Uterus (tissue), 4 donors: Measurements from ENCODE around the gene KIAA1549. TPM values are rescaled to one million over a fixed set of nuclear protein-coding genes. Genes with fewer than 3 reads are reported as not detected.

Source experiments
- DNase-seq, 2 donors: peaks; one replicate each; pipeline ENCODE4 v3.0.0-alpha.2; 2019 to 2020
- H3K27ac ChIP-seq, 2 donors: fragments of 200-600 bp; sonication (generic); 1 replicate in 1 of 2; 2 replicates in 1 of 2; pipeline ENCODE4 v1.5.1; 2016 to 2018
- H3K27me3 ChIP-seq, 2 donors: fragments of 200-600 bp; sonication (generic); one replicate each; pipeline ENCODE4 v1.5.1; 2018 to 2019; ENCODE audit warnings: control low read depth in 1 of 2
- H3K36me3 ChIP-seq, 2 donors: fragments of 200-600 bp; sonication (generic); one replicate each; pipeline ENCODE4 v1.5.1; 2019; ENCODE audit warnings: control low read depth in 1 of 2
- H3K4me1 ChIP-seq, 2 donors: fragments of 200-600 bp; sonication (generic); one replicate each; pipeline ENCODE4 v1.5.1; 2018 to 2019; ENCODE audit warnings: control low read depth in 1 of 2
- H3K4me3 ChIP-seq, 2 donors: fragments of 200-600 bp; sonication (generic); 1 replicate in 1 of 2; 2 replicates in 1 of 2; pipeline ENCODE4 v1.5.1; 2018 to 2019; ENCODE audit warnings: mild to moderate bottlenecking in 1 of 2
- H3K9me3 ChIP-seq, 2 donors: fragments of 200-600 bp; sonication (generic); one replicate each; pipeline ENCODE4 v1.5.1; 2019; ENCODE audit warnings: control low read depth in 1 of 2
- POLR2A ChIP-seq, 2 donors: fragments of 450-650 bp; IDR thresholded peaks; one replicate each; pipeline ENCODE4 v1.6.1; 2016; ENCODE audit warnings: antibody characterized with exemption in 2 of 2, mild to moderate bottlenecking in 1 of 2, moderate library complexity in 1 of 2
- intact Hi-C: fragments of 100-400 bp; cut with DNase I; formaldehyde crosslinking; loops from one replicate; pipeline ENCODE4 v1.15.1; 2023; ENCODE audit warnings: low total_unique reads
- total RNA-seq, 4 donors: library from RNA; depleted of rRNA in 3 of 4; stranded (reverse); fragments of >200 nt in 3 of 4; gene quantifications; one replicate each; pipeline versions ENCODE4 v1.1.0 to v1.2.4, GENCODE V29; 2014 to 2023
- TF ChIP-seq, protein P1 (sequence below), 4 experiments: fragments of 200-600 bp in 2 of 4; fragments of 450-650 bp in 2 of 4; sonication (generic) in 2 of 4; IDR thresholded peaks; one replicate each; pipeline ENCODE4 v1.5.1; 2016 to 2019; ENCODE audit warnings: antibody characterized with exemption in 4 of 4, mild to moderate bottlenecking in 2 of 4, moderate library complexity in 1 of 4
- donor health status: DM: yes; HTN: yes; CAD: no.

The KIAA1549 gene
- total RNA-seq, 4 donors from 2014 or later: 1.2 to 8.6 (median 3.8) TPM

DNA sequence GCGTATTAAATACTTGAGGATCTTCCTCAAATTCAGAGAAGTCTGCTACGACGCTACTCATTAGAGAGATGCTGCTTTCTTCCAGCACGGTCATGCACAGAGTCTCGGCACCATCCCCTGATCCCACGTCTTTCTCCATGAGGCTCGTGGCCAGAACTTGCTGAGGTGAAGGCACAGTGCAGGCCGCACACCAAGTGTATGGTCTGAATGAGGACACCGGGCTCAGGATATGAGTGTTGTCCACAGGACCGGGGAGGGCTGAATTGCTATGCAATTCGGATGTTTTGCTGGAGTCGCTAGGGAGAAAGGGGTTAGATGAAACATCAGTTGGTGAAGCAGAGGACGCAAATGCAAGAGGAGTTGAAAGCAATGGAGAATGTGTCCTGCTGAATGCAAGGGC is 63.0 kb downstream of the KIAA1549 start:
- TF ChIP-seq, protein P1, sequence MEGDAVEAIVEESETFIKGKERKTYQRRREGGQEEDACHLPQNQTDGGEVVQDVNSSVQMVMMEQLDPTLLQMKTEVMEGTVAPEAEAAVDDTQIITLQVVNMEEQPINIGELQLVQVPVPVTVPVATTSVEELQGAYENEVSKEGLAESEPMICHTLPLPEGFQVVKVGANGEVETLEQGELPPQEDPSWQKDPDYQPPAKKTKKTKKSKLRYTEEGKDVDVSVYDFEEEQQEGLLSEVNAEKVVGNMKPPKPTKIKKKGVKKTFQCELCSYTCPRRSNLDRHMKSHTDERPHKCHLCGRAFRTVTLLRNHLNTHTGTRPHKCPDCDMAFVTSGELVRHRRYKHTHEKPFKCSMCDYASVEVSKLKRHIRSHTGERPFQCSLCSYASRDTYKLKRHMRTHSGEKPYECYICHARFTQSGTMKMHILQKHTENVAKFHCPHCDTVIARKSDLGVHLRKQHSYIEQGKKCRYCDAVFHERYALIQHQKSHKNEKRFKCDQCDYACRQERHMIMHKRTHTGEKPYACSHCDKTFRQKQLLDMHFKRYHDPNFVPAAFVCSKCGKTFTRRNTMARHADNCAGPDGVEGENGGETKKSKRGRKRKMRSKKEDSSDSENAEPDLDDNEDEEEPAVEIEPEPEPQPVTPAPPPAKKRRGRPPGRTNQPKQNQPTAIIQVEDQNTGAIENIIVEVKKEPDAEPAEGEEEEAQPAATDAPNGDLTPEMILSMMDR (IDR thresholded peaks at IDR 0.05): no peak
- TF ChIP-seq POLR2A (IDR thresholded peaks at IDR 0.05): no peak
- DNase-seq: no peak
- Histone ChIP-seq H3K27ac (no peak overlapping the region), H3K9me3 (no peaks in the 10 kb centered on the region), H3K4me1 (no peaks in the 10 kb centered on the region), H3K36me3 (no peaks in the 10 kb centered on the region), H3K27me3 (no peaks in the 10 kb centered on the region), H3K4me3 (no peak overlapping the region)
- intact Hi-C loops: no loop called here

DNA sequence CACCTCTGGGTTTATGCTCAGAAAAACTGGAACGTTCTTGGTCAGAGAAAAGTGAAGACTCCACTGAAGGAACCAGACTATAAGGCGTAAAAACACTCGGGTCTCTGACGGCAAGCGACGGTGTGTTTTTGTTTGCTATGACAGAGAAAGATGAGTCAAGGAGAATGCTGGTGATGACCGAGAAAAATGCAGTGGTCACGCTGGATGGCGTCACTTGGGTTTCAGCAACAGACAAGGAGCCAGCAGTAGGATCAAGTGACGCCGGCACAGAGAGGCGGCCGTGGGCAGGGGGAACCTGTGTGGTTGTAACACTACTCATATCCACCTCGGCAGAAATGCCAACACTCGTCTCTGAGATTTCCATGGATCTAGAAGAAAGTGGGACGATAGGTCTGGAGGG is 63.4 kb downstream of the KIAA1549 start:
- TF ChIP-seq, protein P1 (IDR thresholded peaks at IDR 0.05): no peak
- no peak for TF ChIP-seq POLR2A (IDR thresholded peaks at IDR 0.05)
- Histone ChIP-seq H3K36me3 (no peaks in the 10 kb centered on the region), H3K27me3 (no peaks in the 10 kb centered on the region), H3K4me1 (no peaks in the 10 kb centered on the region), H3K4me3 (no peak overlapping the region), H3K9me3 (no peaks in the 10 kb centered on the region), H3K27ac (no peak overlapping the region)
- intact Hi-C loops: no loop called here
- no peak for DNase-seq

GRCh38 chr7:138916731-138917130 is 64.5 kb downstream of the KIAA1549 start:
- intact Hi-C loops: no loop called here
- Histone ChIP-seq H3K9me3 (no peaks in the 10 kb centered on the region), H3K27me3 (no peaks in the 10 kb centered on the region), H3K36me3 (no peaks in the 10 kb centered on the region), H3K27ac (no peak overlapping the region), H3K4me1 (no peaks in the 10 kb centered on the region), H3K4me3 (no peak overlapping the region)
- TF ChIP-seq, protein P1 (IDR thresholded peaks at IDR 0.05): no peak
- no peak for TF ChIP-seq POLR2A (IDR thresholded peaks at IDR 0.05)
- DNase-seq: no peak

DNA sequence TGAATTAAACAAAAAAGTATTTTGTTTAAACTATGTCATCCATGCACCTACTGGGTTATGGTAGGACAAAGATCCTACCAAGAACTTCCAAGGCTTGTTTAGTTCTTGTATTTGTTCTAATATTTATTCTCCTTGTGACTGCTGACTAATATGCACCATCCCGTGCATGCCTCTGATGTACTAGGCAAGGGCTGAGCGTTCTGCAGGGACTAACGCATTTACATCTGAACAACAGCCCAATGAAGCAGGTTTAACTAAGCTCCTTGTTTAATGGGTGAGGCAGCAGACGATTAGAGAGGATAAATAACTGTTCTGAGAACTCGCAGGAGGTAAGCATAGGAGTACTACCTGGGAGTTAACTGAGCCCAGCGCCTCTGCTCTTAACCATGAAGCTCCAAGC is 64.9 kb downstream of the KIAA1549 start:
- intact Hi-C loops: no loop called here
- no peaks in the 10 kb centered on the region for H3K4me1 ChIP-seq
- no peaks in the 10 kb centered on the region for H3K9me3 ChIP-seq
- H3K36me3 ChIP-seq: no peaks in the 10 kb centered on the region
- no peak overlapping the region for H3K4me3 ChIP-seq
- no peak for DNase-seq
- TF ChIP-seq POLR2A (IDR thresholded peaks at IDR 0.05): no peak
- TF ChIP-seq, protein P1 (IDR thresholded peaks at IDR 0.05): no peak
- no peak overlapping the region for H3K27ac ChIP-seq
- H3K27me3 ChIP-seq: no peaks in the 10 kb centered on the region

DNA sequence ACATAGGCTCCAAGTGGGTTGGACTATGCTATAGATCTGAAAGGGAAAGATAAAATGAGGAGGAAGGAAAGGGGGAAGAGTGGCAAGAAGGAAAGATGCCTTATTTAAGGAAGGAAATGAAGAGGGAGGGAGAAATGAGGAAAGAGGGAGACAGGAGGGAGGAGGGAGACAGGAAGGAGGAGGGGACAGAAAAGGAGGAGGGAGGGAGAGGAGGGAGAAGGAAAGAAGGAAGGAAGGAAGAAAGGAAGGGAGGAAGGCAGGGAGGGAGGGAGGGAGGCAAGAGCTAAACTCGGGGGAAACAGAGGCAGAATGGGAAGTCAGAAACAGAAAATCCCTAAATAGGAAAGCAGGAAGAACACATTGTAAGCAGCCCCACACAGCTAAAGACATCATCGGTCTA is 67.4 kb downstream of the KIAA1549 start:
- TF ChIP-seq POLR2A (IDR thresholded peaks at IDR 0.05): no peak
- TF ChIP-seq, protein P1 (IDR thresholded peaks at IDR 0.05): no peak
- Histone ChIP-seq H3K36me3 (no peaks in the 10 kb centered on the region), H3K9me3 (no peaks in the 10 kb centered on the region), H3K27me3 (no peaks in the 10 kb centered on the region), H3K4me3 (no peak overlapping the region), H3K27ac (no peak overlapping the region), H3K4me1 (no peaks in the 10 kb centered on the region)
- intact Hi-C loops: no loop called here
- DNase-seq: no peak
